WTC11 (cell line): ENCODE measurements around the gene FCSK. TPM values are rescaled to one million over a fixed set of nuclear protein-coding genes. Genes with fewer than 3 reads are reported as not detected.

Source experiments
- ATAC-seq: fragments of 200-7000 bp; cut with Tn5 transposase; 2 replicates; pipeline ENCODE4 v1.10.0; 2021; ENCODE audit warnings: mild to moderate bottlenecking, moderate library complexity
- CTCF ChIA-PET: fragments of 300-600 bp; sonication (Branson Sonifier 250); formaldehyde crosslinking; loops from one replicate; lab custom pipeline; 2021; ENCODE audit warnings: antibody characterized with exemption; lab: Charles Lee
- POLR2A ChIA-PET: fragments of 350-600 bp; sonication (Branson Sonifier 250); formaldehyde crosslinking; loops from one replicate; lab custom pipeline; 2021; ENCODE audit warnings: antibody characterized with exemption; lab: Charles Lee
- DNase-seq: peaks from one replicate; pipeline ENCODE4 v3.0.0; 2021; ENCODE audit warnings: low spot score
- H3K27ac Mint-ChIP-seq: 2 replicates; pipeline ENCODE4 v1.8.0; 2021; ENCODE audit warnings: mixed read lengths
- H3K27me3 Mint-ChIP-seq: 2 replicates; pipeline ENCODE4 v1.8.0; 2021; ENCODE audit warnings: low read depth, mild to moderate bottlenecking, moderate library complexity, mixed read lengths
- H3K36me3 Mint-ChIP-seq: 2 replicates; pipeline ENCODE4 v1.8.0; 2021; ENCODE audit warnings: mixed read lengths
- H3K4me1 Mint-ChIP-seq: 2 replicates; pipeline ENCODE4 v1.8.0; 2022; ENCODE audit warnings: mixed read lengths
- H3K4me3 Mint-ChIP-seq: 2 replicates; pipeline ENCODE4 v1.8.0; 2021; ENCODE audit warnings: mild to moderate bottlenecking, moderate library complexity, mixed read lengths
- H3K9me3 Mint-ChIP-seq: 2 replicates; pipeline ENCODE4 v1.8.0; 2021; ENCODE audit warnings: mixed read lengths
- ETV6 ChIP-seq: sonication (generic); formaldehyde crosslinking; IDR thresholded peaks from 2 replicates; pipeline ENCODE4 v1.8.1; 2022; ENCODE audit warnings: mild to moderate bottlenecking, missing genetic modification reagents
- FOXJ3 ChIP-seq: sonication (generic); formaldehyde crosslinking; IDR thresholded peaks from 2 replicates; pipeline ENCODE4 v1.9.0; 2021; ENCODE audit warnings: missing genetic modification reagents, mild to moderate bottlenecking, borderline replicate concordance
- FOXP1 ChIP-seq: sonication (generic); formaldehyde crosslinking; IDR thresholded peaks from 2 replicates; pipeline ENCODE4 v1.8.0; 2022; ENCODE audit warnings: missing genetic modification reagents, mild to moderate bottlenecking, moderate library complexity, borderline replicate concordance
- GABPB1 ChIP-seq: sonication (generic); formaldehyde crosslinking; IDR thresholded peaks from 2 replicates; pipeline ENCODE4 v1.8.1; 2023; ENCODE audit warnings: mild to moderate bottlenecking, missing genetic modification reagents
- GRHL2 ChIP-seq: fragments of 250-450 bp; sonication (Bioruptor Pico); IDR thresholded peaks from 2 replicates; pipeline ENCODE4 v1.8.0; 2022; ENCODE audit warnings: mild to moderate bottlenecking, moderate library complexity; ENCODE audit not compliant: insufficient replicate concordance, severe bottlenecking
- HMGA2 ChIP-seq: fragments of 250-450 bp; sonication (Bioruptor Pico); IDR thresholded peaks from 2 replicates; pipeline ENCODE4 v1.4.0; 2021; ENCODE audit warnings: mild to moderate bottlenecking, moderate library complexity
- MXD4 ChIP-seq: fragments of 250-450 bp; sonication (Bioruptor Pico); IDR thresholded peaks from 2 replicates; pipeline ENCODE4 v1.8.0; 2021; ENCODE audit warnings: mild to moderate bottlenecking, moderate library complexity, borderline replicate concordance
- MYBL2 ChIP-seq: sonication (generic); formaldehyde crosslinking; IDR thresholded peaks from 2 replicates; pipeline ENCODE4 v1.8.1; 2023; ENCODE audit warnings: mild to moderate bottlenecking, moderate library complexity, missing genetic modification reagents
- NFE2L1 ChIP-seq: sonication (generic); formaldehyde crosslinking; IDR thresholded peaks from 2 replicates; pipeline ENCODE4 v1.8.1; 2023; ENCODE audit warnings: missing genetic modification reagents
- NFYB ChIP-seq: sonication (generic); formaldehyde crosslinking; conservative IDR thresholded peaks from 2 replicates; pipeline ENCODE4 v1.8.0; 2022; ENCODE audit warnings: low read depth, missing genetic modification reagents
- NR2C2 ChIP-seq: sonication (generic); formaldehyde crosslinking; IDR thresholded peaks from 2 replicates; pipeline ENCODE4 v1.8.0; 2022; ENCODE audit warnings: mild to moderate bottlenecking, missing genetic modification reagents
- PRRX2 ChIP-seq: fragments of 250-450 bp; sonication (Bioruptor Pico); IDR thresholded peaks from 2 replicates; pipeline ENCODE4 v1.8.0; 2021; ENCODE audit warnings: mild to moderate bottlenecking
- SMAD4 ChIP-seq: sonication (generic); formaldehyde crosslinking; IDR thresholded peaks from 2 replicates; pipeline ENCODE4 v1.8.0; 2022; ENCODE audit warnings: mild to moderate bottlenecking, missing genetic modification reagents
- TEAD1 ChIP-seq: sonication (generic); formaldehyde crosslinking; IDR thresholded peaks from 2 replicates; pipeline ENCODE4 v1.8.0; 2022; ENCODE audit warnings: mild to moderate bottlenecking, missing genetic modification reagents
- ZBTB21 ChIP-seq: sonication (generic); formaldehyde crosslinking; IDR thresholded peaks from 2 replicates; pipeline ENCODE4 v1.8.1; 2023; ENCODE audit warnings: mild to moderate bottlenecking, missing genetic modification reagents, borderline replicate concordance
- ZMAT4 ChIP-seq: fragments of 250-450 bp; sonication (Bioruptor Pico); IDR thresholded peaks from 2 replicates; pipeline ENCODE4 v1.9.0; 2021; ENCODE audit warnings: mild to moderate bottlenecking
- ZNF138 ChIP-seq: sonication (generic); formaldehyde crosslinking; conservative IDR thresholded peaks from 2 replicates; pipeline ENCODE4 v1.8.1; 2022; ENCODE audit warnings: mild to moderate bottlenecking, moderate library complexity, missing genetic modification reagents
- ZNF263 ChIP-seq: sonication (generic); formaldehyde crosslinking; IDR thresholded peaks from 2 replicates; pipeline ENCODE4 v1.8.1; 2022; ENCODE audit warnings: low read depth, mild to moderate bottlenecking, moderate library complexity, missing genetic modification reagents
- ZNF512 ChIP-seq: sonication (generic); formaldehyde crosslinking; IDR thresholded peaks from 2 replicates; pipeline ENCODE4 v1.8.1; 2022; ENCODE audit warnings: missing genetic modification reagents, borderline replicate concordance
- total RNA-seq: library from RNA; stranded (reverse); gene quantifications from 3 replicates; pipeline ENCODE4 v1.2.3, GENCODE V29; 2021
- TF ChIP-seq, protein P1 (sequence below): sonication (generic); formaldehyde crosslinking; IDR thresholded peaks from 2 replicates; pipeline ENCODE4 v1.8.1; 2023; ENCODE audit warnings: mild to moderate bottlenecking, missing genetic modification reagents
- TF ChIP-seq, protein P2 (sequence below): sonication (generic); formaldehyde crosslinking; IDR thresholded peaks from 2 replicates; pipeline ENCODE4 v1.8.0; 2023; ENCODE audit warnings: mild to moderate bottlenecking, missing genetic modification reagents
- TF ChIP-seq, protein P3 (sequence below): sonication (generic); formaldehyde crosslinking; IDR thresholded peaks from 2 replicates; pipeline ENCODE4 v1.8.1; 2022; ENCODE audit warnings: mild to moderate bottlenecking, missing genetic modification reagents, moderate library complexity, borderline replicate concordance
- TF ChIP-seq, protein P4 (sequence below): sonication (generic); formaldehyde crosslinking; IDR thresholded peaks from 2 replicates; pipeline ENCODE4 v1.8.0; 2022; ENCODE audit warnings: mild to moderate bottlenecking, missing genetic modification reagents

The FCSK gene
- total RNA-seq, 1 experiment from 2014 or later, result 10.6 TPM

DNA sequence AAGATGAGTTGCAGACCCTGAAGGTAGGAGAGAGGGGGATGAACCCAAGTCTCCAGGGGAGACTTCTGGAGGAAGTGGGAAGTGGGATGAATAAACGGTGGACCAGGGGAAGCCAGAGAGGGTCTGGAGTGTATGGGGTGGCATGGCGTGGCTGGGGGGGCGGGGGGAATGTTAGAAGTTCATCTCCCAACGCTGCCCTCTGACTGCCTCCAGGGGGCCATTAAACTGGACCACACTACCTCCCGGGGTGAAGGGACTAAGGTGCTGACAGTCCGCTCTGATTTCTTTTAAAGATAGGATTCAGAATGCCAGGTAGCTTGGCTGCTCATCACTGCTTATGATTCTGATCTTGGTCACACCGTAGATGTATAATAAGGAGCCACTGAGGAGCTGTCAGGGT, 36.7 kb upstream of the FCSK start:
- no peaks in the 10 kb centered on the region for H3K27me3 Mint-ChIP-seq
- H3K36me3 Mint-ChIP-seq, result peaks cover 1% of the 10 kb centered on the region; the same call in 1 of the 2 replicates
- no peaks in the 10 kb centered on the region for H3K9me3 Mint-ChIP-seq
- ChIA-PET CTCF (interaction anchor here (0.9 to 2.6 kb wide), 5 partner anchors 9 to 54 kb away, joined by 3 to 17 read pairs (median 5); no protein-coding TSS in a partner anchor), POLR2A (interaction anchor here (0.6 to 0.7 kb wide), 2 partner anchors 36 to 37 kb away, joined by 3 to 6 read pairs; no protein-coding TSS in a partner anchor)
- ATAC-seq, result no peak
- no peak for DNase-seq
- H3K27ac Mint-ChIP-seq, result peak overlapping the region; percentile 79; the same call in 1 of the 2 replicates
- no peak overlapping the region for H3K4me3 Mint-ChIP-seq
- TF ChIP-seq ZBTB21 (CRISPR knock-in tag) (no peak), ZNF138 (CRISPR knock-in tag) (no peak), HMGA2 (no peak), FOXP1 (CRISPR knock-in tag) (no peak), GABPB1 (no peak), NR2C2 (CRISPR knock-in tag) (no peak), MXD4 (CRISPR knock-in tag) (no peak), ETV6 (CRISPR knock-in tag) (no peak), ZMAT4 (no peak), PRRX2 (no peak), TEAD1 (CRISPR knock-in tag) (no peak), NFE2L1 (no peak)
- TF ChIP-seq, protein P1, sequence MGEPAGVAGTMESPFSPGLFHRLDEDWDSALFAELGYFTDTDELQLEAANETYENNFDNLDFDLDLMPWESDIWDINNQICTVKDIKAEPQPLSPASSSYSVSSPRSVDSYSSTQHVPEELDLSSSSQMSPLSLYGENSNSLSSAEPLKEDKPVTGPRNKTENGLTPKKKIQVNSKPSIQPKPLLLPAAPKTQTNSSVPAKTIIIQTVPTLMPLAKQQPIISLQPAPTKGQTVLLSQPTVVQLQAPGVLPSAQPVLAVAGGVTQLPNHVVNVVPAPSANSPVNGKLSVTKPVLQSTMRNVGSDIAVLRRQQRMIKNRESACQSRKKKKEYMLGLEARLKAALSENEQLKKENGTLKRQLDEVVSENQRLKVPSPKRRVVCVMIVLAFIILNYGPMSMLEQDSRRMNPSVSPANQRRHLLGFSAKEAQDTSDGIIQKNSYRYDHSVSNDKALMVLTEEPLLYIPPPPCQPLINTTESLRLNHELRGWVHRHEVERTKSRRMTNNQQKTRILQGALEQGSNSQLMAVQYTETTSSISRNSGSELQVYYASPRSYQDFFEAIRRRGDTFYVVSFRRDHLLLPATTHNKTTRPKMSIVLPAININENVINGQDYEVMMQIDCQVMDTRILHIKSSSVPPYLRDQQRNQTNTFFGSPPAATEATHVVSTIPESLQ (CRISPR knock-in tag), result no peak
- TF ChIP-seq, protein P2, sequence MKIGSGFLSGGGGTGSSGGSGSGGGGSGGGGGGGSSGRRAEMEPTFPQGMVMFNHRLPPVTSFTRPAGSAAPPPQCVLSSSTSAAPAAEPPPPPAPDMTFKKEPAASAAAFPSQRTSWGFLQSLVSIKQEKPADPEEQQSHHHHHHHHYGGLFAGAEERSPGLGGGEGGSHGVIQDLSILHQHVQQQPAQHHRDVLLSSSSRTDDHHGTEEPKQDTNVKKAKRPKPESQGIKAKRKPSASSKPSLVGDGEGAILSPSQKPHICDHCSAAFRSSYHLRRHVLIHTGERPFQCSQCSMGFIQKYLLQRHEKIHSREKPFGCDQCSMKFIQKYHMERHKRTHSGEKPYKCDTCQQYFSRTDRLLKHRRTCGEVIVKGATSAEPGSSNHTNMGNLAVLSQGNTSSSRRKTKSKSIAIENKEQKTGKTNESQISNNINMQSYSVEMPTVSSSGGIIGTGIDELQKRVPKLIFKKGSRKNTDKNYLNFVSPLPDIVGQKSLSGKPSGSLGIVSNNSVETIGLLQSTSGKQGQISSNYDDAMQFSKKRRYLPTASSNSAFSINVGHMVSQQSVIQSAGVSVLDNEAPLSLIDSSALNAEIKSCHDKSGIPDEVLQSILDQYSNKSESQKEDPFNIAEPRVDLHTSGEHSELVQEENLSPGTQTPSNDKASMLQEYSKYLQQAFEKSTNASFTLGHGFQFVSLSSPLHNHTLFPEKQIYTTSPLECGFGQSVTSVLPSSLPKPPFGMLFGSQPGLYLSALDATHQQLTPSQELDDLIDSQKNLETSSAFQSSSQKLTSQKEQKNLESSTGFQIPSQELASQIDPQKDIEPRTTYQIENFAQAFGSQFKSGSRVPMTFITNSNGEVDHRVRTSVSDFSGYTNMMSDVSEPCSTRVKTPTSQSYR (CRISPR knock-in tag), result no peak
- H3K4me1 Mint-ChIP-seq, result peaks cover 63% of the 10 kb centered on the region

DNA sequence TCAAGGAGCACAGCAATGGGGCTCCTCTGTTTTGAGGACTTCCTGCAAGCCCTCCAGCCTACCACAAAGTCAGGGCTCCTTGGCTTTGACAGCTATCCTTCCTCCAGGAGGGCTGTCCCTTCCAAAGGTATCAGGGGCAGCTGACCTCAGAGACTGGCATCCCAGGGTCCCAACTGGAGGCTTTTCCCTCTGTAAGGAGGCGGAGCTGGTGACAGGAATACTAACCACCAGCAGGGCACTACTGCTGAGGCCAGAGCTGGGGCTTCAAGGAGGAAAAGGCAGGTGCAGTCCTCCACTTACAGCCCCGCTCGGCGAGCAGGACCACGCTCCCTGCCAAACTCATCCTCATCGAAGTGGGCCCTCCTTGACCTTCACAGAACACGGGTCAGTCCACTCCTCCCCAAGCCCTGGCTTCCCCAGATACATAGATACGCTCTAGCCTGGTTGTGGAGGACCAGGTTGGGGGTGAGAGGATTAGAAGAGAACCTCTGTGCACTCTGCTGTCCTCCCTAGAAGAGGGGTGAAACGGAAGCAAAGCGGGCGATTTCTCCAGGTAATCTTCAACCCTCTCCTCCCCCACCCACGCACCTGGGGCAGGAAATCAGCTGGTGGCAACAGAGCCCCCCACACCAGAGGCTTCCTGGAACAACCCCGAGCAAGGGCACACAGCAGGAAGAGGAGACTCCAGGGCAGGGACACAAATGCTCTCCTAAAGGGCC, 36.0 kb upstream of the FCSK start:
- Mint-ChIP-seq H3K9me3 (no peaks in the 10 kb centered on the region), H3K4me3 (no peak overlapping the region), H3K27me3 (no peaks in the 10 kb centered on the region), H3K4me1 (peaks cover 67% of the 10 kb centered on the region), H3K36me3 (peaks cover 5% of the 10 kb centered on the region; the same call in 1 of the 2 replicates), H3K27ac (peak overlapping the region; percentile 53; the same call in 1 of the 2 replicates)
- ATAC-seq, result peak; percentile 51
- ChIA-PET POLR2A (interaction anchor here (0.6 to 0.7 kb wide), 2 partner anchors 37 to 77 kb away, joined by 6 read pairs; no protein-coding TSS in a partner anchor), CTCF (interaction anchor here (0.6 to 2.6 kb wide), 5 partner anchors 10 to 1693 kb away, joined by 3 to 17 read pairs (median 5); no protein-coding TSS in a partner anchor)
- TF ChIP-seq GRHL2 (CRISPR knock-in tag) (no peak), ZNF263 (peak; percentile 33; the same call in 1 of the 2 replicates)
- DNase-seq, result no peak

- H3K27me3 Mint-ChIP-seq, result no peaks in the 10 kb centered on the region
- POLR2A ChIA-PET, result interaction anchor here (0.6 kb wide), 1 partner anchor 76 kb away, joined by 6 read pairs; no protein-coding TSS in a partner anchor
- no peak overlapping the region for H3K4me3 Mint-ChIP-seq
- CTCF ChIA-PET, result interaction anchor here (1.1 to 2.6 kb wide), 4 partner anchors 9 to 52 kb away, joined by 3 to 17 read pairs (median 6); no protein-coding TSS in a partner anchor
- H3K9me3 Mint-ChIP-seq, result no peaks in the 10 kb centered on the region
- peak overlapping the region; percentile 41 for H3K27ac Mint-ChIP-seq
- H3K4me1 Mint-ChIP-seq, result peaks cover 67% of the 10 kb centered on the region
- H3K36me3 Mint-ChIP-seq, result peaks cover 5% of the 10 kb centered on the region; the same call in 1 of the 2 replicates
- no peak for DNase-seq
- ATAC-seq, result no peak
- TF ChIP-seq SMAD4 (CRISPR knock-in tag) (no peak), ZNF512 (CRISPR knock-in tag) (no peak), NFYB (CRISPR knock-in tag) (no peak), FOXJ3 (no peak), GRHL2 (CRISPR knock-in tag) (no peak), NFE2L1 (no peak), MYBL2 (CRISPR knock-in tag) (no peak)
- TF ChIP-seq, protein P3, sequence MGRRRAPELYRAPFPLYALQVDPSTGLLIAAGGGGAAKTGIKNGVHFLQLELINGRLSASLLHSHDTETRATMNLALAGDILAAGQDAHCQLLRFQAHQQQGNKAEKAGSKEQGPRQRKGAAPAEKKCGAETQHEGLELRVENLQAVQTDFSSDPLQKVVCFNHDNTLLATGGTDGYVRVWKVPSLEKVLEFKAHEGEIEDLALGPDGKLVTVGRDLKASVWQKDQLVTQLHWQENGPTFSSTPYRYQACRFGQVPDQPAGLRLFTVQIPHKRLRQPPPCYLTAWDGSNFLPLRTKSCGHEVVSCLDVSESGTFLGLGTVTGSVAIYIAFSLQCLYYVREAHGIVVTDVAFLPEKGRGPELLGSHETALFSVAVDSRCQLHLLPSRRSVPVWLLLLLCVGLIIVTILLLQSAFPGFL, result no peak
- TF ChIP-seq, protein P4, sequence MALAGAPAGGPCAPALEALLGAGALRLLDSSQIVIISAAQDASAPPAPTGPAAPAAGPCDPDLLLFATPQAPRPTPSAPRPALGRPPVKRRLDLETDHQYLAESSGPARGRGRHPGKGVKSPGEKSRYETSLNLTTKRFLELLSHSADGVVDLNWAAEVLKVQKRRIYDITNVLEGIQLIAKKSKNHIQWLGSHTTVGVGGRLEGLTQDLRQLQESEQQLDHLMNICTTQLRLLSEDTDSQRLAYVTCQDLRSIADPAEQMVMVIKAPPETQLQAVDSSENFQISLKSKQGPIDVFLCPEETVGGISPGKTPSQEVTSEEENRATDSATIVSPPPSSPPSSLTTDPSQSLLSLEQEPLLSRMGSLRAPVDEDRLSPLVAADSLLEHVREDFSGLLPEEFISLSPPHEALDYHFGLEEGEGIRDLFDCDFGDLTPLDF (CRISPR knock-in tag), result no peak
Observed at GRCh38 chr16:70418993-70419318, 35.4 kb upstream of the FCSK start.
